ENCODE measurements around the gene UBALD1.
A peak's percentile ranks its signal among the peaks of the same experiment; 100 is the strongest.

Gene UBALD1

DNA sequence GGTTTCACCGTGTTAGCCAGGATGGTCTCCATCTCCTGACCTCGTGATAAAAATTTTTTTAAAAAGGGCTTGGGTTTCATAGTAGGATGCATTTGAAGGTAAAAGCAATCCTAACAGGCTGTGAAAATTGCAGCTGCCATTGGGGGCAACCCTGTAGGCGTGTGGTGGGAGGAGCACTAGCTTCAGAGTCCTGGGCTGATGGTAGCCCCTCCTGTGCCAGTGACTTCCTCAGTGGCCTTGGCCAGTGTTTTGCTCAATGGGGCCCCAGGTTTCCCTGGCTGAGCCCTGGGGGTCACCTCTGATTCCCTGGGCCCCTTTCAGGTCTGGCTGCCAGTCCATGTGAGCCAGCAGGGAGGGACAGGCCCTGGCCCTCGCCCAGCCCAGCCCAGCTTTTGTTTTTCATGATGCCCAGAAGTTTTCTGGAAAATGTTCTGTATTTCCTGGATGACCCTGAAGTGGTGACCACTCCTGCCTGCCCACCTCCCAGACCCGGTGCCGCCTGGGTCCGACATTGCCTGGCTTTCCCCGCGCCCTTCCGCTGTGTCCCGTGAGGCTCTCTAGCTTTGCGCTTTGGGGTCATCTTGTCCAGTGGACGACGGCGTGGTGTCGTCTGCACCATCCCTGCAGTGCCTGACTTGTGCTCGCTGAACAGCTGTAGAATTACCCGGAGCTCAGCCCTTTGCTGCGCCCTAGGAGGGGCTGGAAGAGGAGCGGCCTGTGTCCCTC, 19.4 kb upstream of the UBALD1 start:
- TF ChIP-seq, protein P1, sequence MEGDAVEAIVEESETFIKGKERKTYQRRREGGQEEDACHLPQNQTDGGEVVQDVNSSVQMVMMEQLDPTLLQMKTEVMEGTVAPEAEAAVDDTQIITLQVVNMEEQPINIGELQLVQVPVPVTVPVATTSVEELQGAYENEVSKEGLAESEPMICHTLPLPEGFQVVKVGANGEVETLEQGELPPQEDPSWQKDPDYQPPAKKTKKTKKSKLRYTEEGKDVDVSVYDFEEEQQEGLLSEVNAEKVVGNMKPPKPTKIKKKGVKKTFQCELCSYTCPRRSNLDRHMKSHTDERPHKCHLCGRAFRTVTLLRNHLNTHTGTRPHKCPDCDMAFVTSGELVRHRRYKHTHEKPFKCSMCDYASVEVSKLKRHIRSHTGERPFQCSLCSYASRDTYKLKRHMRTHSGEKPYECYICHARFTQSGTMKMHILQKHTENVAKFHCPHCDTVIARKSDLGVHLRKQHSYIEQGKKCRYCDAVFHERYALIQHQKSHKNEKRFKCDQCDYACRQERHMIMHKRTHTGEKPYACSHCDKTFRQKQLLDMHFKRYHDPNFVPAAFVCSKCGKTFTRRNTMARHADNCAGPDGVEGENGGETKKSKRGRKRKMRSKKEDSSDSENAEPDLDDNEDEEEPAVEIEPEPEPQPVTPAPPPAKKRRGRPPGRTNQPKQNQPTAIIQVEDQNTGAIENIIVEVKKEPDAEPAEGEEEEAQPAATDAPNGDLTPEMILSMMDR (IDR thresholded peaks at IDR 0.05; ENCODE audit: insufficient read depth, low read length, poor library complexity, severe bottlenecking): no peak
- Histone ChIP-seq H3K4me3 (replicated peaks; ENCODE audit: low read depth, low read length) (no peak overlapping the region), H3K36me3 (ENCODE audit: control insufficient read depth, insufficient read depth, low read length) (peaks cover 11% of the 10 kb centered on the region), H3K27me3 (replicated peaks; ENCODE audit: control insufficient read depth, insufficient read depth, low read length) (no peaks in the 10 kb centered on the region)
- DNase-seq (ENCODE audit: extremely low read depth, insufficient read length): no peak

DNA sequence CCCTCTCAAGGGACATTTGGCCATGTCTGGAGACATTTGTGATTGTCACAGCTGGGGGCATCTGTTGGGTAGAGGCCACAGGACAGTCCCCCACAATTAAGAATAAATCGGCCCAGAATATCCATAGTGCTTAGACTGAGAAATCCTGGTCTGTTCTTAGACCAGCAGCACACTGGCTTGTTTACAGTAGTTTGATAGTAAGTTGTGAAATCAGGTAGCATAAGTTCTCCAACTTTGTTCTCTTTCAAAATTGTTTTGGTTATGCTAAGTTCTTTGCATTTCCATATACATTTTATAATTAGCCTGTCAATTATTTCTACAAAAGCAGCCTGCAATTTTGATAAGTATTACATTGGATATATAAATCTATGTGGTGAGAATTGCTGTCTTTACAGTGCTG, 16.8 kb upstream of the UBALD1 start:
- no peaks in the 10 kb centered on the region for H3K27me3 ChIP-seq (replicated peaks; ENCODE audit: control insufficient read depth, insufficient read depth, low read length)
- TF ChIP-seq, protein P1 (IDR thresholded peaks at IDR 0.05; ENCODE audit: insufficient read depth, low read length, poor library complexity, severe bottlenecking): no peak
- peaks cover 10% of the 10 kb centered on the region for H3K36me3 ChIP-seq (ENCODE audit: control insufficient read depth, insufficient read depth, low read length)
- DNase-seq (ENCODE audit: extremely low read depth, insufficient read length): no peak
- no peak overlapping the region for H3K4me3 ChIP-seq (replicated peaks; ENCODE audit: low read depth, low read length)

DNA sequence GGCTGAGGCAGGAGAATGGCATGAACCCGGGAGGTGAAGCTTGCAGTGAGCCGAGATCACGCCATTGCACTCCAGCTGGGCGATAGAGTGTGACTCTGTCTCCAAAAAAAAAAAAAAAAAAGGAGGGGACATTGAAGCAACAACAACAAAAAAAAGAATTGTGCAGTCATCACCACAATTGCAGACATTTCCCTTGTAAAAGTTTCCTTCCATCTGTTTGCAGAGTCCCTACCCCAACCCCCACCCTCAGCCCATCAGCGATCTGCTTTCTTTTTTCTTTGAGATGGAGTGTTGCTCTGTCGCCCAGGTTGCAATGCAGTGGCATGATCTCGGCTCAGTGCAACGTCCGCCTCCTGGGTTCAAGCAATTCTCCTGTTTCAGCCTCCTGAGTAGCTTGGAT, 13.6 kb upstream of the UBALD1 start:
- Histone ChIP-seq H3K36me3 (ENCODE audit: control insufficient read depth, insufficient read depth, low read length) (peaks cover 2% of the 10 kb centered on the region; the same call in 1 of the 2 replicates), H3K4me3 (replicated peaks; ENCODE audit: low read depth, low read length) (no peak overlapping the region), H3K27me3 (replicated peaks; ENCODE audit: control insufficient read depth, insufficient read depth, low read length) (no peaks in the 10 kb centered on the region)
- TF ChIP-seq, protein P1 (IDR thresholded peaks at IDR 0.05; ENCODE audit: insufficient read depth, low read length, poor library complexity, severe bottlenecking): no peak
- DNase-seq (ENCODE audit: extremely low read depth, insufficient read length): no peak

DNA sequence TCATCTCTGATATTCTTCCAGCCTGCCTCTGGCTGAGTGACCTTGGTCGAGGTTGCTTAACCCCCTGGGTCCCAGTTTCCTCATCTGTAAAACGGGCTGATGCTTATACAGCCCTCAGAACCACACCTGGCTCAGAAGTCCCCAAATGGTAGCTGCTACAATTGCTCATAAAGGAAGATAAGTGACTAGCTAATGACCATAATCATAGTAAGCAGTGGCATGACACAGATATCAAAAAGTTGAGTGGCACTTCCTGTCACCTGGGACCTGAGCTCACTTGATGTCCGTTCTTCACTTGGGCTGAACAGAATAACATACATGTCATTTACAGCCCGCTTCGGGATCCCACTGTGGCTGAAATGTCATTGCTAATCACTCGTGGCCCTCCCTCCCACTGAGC, 11.7 kb upstream of the UBALD1 start:
- no peak for DNase-seq (ENCODE audit: extremely low read depth, insufficient read length)
- peak overlapping the region; percentile 93 for H3K4me3 ChIP-seq (replicated peaks; ENCODE audit: low read depth, low read length)
- no peaks in the 10 kb centered on the region for H3K27me3 ChIP-seq (replicated peaks; ENCODE audit: control insufficient read depth, insufficient read depth, low read length)
- H3K36me3 ChIP-seq (ENCODE audit: control insufficient read depth, insufficient read depth, low read length): peaks cover 2% of the 10 kb centered on the region; the same call in 1 of the 2 replicates
- TF ChIP-seq, protein P1 (IDR thresholded peaks at IDR 0.05; ENCODE audit: insufficient read depth, low read length, poor library complexity, severe bottlenecking): no peak

DNA sequence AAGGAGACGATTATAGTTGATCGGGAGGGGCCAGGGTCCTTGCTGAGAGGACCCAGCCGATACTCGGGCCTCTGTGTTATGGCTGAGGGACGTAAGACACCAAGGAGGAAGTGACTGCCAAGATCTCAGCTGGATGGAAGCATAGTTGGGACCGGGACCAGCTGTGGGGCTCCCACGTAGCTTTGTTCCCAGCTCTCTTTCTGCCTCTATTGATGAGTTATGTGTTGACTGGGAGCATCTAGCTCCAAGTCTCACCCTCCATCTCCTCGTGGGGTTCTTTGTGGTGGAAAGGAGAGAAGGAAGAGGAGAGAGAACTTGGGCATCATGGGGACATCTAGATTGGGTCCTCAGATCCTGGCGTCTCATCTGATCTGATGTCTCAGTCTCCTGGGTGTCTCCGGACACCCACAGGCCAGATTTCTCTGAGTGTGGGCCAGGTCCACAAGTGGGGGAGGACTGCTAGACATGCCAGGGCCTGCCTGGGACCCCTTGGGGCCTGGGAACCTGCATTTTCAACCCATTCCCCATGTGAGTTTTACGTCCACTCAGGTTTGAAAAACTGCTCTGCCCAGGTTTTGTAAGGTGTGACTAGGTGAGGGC, 11.0 kb upstream of the UBALD1 start:
- no peak for DNase-seq (ENCODE audit: extremely low read depth, insufficient read length)
- Histone ChIP-seq H3K4me3 (replicated peaks; ENCODE audit: low read depth, low read length) (peak overlapping the region; percentile 93), H3K36me3 (ENCODE audit: control insufficient read depth, insufficient read depth, low read length) (peaks cover 2% of the 10 kb centered on the region; the same call in 1 of the 2 replicates), H3K27me3 (replicated peaks; ENCODE audit: control insufficient read depth, insufficient read depth, low read length) (no peaks in the 10 kb centered on the region)
- TF ChIP-seq, protein P1 (IDR thresholded peaks at IDR 0.05; ENCODE audit: insufficient read depth, low read length, poor library complexity, severe bottlenecking): no peak

All from GM06990 (cell line).